GOT3 (cell line): ENCODE results near the gene VSIG2.
A peak's percentile ranks its signal among the peaks of the same experiment; 100 is the strongest.
"Not testable (repeated sequence)": the region's sequence is repeated elsewhere in the genome, so short reads cannot be mapped to it uniquely, and the experiment has no call there.

ENCODE experiments used
- DNase-seq: peaks from one replicate; lab custom pipeline; 2025; ENCODE audit warnings: mixed read lengths; lab: John Stamatoyannopoulos, UW

The VSIG2 gene

GRCh38 chr11:124751741-124752470 lies at the start of gene VSIG2:
Gene VSIG2, minus strand, starts transcription at chr11:124752255. Its CDS starts 118 bp downstream, at chr11:124752137.
- DNase-seq: no peak

- DNase-seq: no peak
Measured at GRCh38 chr11:124801014-124801413, 49.0 kb upstream of the VSIG2 start.

GRCh38 chr11:124800226-124800929 lies 48.3 kb upstream of the VSIG2 start, which contains the start of gene MSANTD2:
Gene MSANTD2, minus strand, starts transcription at chr11:124800406. Its CDS starts 26 bp downstream, at chr11:124800380.
- peak; percentile 32 for DNase-seq

- DNase-seq: no peak
Measured at GRCh38 chr11:124799348-124800225, 47.5 kb upstream of the VSIG2 start.

GRCh38 chr11:124798991-124799347 lies 46.9 kb upstream of the VSIG2 start:
- DNase-seq: no peak

GRCh38 chr11:124796312-124796711 lies 44.3 kb upstream of the VSIG2 start:
- no peak for DNase-seq

GRCh38 chr11:124793466-124794278 lies 41.6 kb upstream of the VSIG2 start:
- DNase-seq: no peak

- DNase-seq: no peak
Measured at GRCh38 chr11:124791626-124792341, 39.7 kb upstream of the VSIG2 start.

GRCh38 chr11:124788521-124788920 lies 36.5 kb upstream of the VSIG2 start:
- DNase-seq: no peak

- DNase-seq: no peak
Measured at GRCh38 chr11:124784051-124784450, 32.0 kb upstream of the VSIG2 start.

GRCh38 chr11:124783002-124783401 lies 30.9 kb upstream of the VSIG2 start:
- no peak for DNase-seq

- DNase-seq: no peak
Measured at GRCh38 chr11:124779568-124779967, 27.5 kb upstream of the VSIG2 start.

GRCh38 chr11:124778281-124778680 lies 26.2 kb upstream of the VSIG2 start:
- no peak for DNase-seq

GRCh38 chr11:124776865-124777645 lies 25.0 kb upstream of the VSIG2 start:
- no peak for DNase-seq

- not testable (repeated sequence) for DNase-seq
Measured at GRCh38 chr11:124770959-124771358, 18.9 kb upstream of the VSIG2 start.

- DNase-seq: no peak
Measured at GRCh38 chr11:124769806-124770774, 18.0 kb upstream of the VSIG2 start.

GRCh38 chr11:124768914-124769313 lies 16.9 kb upstream of the VSIG2 start:
- no peak for DNase-seq

GRCh38 chr11:124766156-124766555 lies 14.1 kb upstream of the VSIG2 start:
- DNase-seq: no peak
